BLaER1 treated with 17β-estradiol and CSF1 and Interleukin-3, amounts not matched to agents 10 nM and 100 nM (cell line): Measurements from ENCODE around the gene VRK3.

Source experiments
- H3K27ac ChIP-seq, 11 experiments: shearing (Covaris generic); formaldehyde crosslinking; 2 replicates each; pipeline ENCODE4 v1.8.1; 2022
- H3K27me3 ChIP-seq, 11 experiments: shearing (Covaris generic); formaldehyde crosslinking; 2 replicates each; pipeline ENCODE4 v1.8.1; 2022
- H3K36me3 ChIP-seq, 11 experiments: shearing (Covaris generic); formaldehyde crosslinking; 2 replicates each; pipeline ENCODE4 v1.8.1; 2022
- H3K4me1 ChIP-seq, 10 experiments: shearing (Covaris generic); formaldehyde crosslinking; 2 replicates each; pipeline ENCODE4 v1.8.1; 2022
- H3K4me2 ChIP-seq, 11 experiments: shearing (Covaris generic); formaldehyde crosslinking; 2 replicates each; pipeline ENCODE4 v1.8.1; 2022
- H3K4me3 ChIP-seq, 10 experiments: shearing (Covaris generic); formaldehyde crosslinking; 2 replicates each; pipeline ENCODE4 v1.8.1; 2022
- H3K9ac ChIP-seq, 11 experiments: shearing (Covaris generic); formaldehyde crosslinking; 2 replicates each; pipeline ENCODE4 v1.8.1; 2022
- H3K9me3 ChIP-seq, 11 experiments: shearing (Covaris generic); formaldehyde crosslinking; replicated peaks in 1 of 11; 2 replicates each; pipeline ENCODE4 v1.8.1; 2022
- H4K20me1 ChIP-seq, 11 experiments: shearing (Covaris generic); formaldehyde crosslinking; 2 replicates each; pipeline ENCODE4 v1.8.1; 2022
- Cebpa-rat ChIP-seq, 11 experiments: shearing (Covaris generic); IDR thresholded peaks; 2 replicates each; pipeline ENCODE4 v1.8.1; 2022

VRK3 gene

GRCh38 chr19:50003254-50003788 is 21.9 kb downstream of the VRK3 start:
- Histone ChIP-seq H3K9me3 (no peaks in the 10 kb centered on the region), H3K4me1 (peaks cover 25 to 52% (median 37%) of the 10 kb centered on the region in 10 experiments), H3K27ac (peak overlapping the region in 3 of 11 experiments; percentile 3 to 22 (median 4); a peak in 2 of 22 replicates), H3K9ac (no peak overlapping the region), H4K20me1 (peaks cover 48 to 98% (median 80%) of the 10 kb centered on the region in 11 experiments), H3K36me3 (peaks cover 91 to 99% (median 96%) of the 10 kb centered on the region in 11 experiments), H3K4me3 (no peak overlapping the region), H3K27me3 (no peaks in the 10 kb centered on the region), H3K4me2 (peak overlapping the region; percentile 57 to 92 (median 82))
- TF ChIP-seq Cebpa-rat (IDR thresholded peaks at IDR 0.05), result no peak

DNA sequence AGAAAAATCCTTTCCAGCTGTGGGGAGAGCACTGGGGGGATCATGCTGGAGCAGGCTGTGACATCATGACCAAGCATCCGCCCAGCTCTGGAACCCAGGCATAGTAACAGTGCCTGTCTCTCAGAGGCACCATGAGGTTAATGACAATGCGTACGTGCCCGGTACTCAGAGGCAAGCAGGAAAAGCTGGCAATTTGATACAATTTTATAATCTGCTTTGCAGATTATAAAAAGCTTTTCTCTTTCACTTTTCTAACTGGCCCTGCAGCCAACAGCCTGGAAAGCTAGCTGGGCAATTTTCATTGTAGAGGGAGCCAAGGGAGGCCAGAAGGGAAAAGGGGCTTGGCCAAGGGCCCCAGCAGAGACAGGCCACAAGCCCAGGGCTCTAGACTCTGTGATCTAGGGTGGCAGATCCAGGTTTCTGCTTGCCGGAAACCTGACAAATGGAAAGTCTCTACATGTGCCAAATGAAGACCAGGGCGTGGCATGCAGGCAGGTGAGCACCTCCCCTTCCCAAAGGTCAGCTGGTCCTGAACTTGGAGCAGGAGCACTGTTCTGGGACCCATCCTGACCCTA is 22.7 kb downstream of the VRK3 start:
- Histone ChIP-seq H3K9me3 (no peaks in the 10 kb centered on the region), H3K27ac (no peak overlapping the region), H3K9ac (no peak overlapping the region), H4K20me1 (peaks cover 47 to 97% (median 81%) of the 10 kb centered on the region in 11 experiments), H3K4me3 (no peak overlapping the region), H3K4me1 (peaks cover 25 to 52% (median 37%) of the 10 kb centered on the region in 10 experiments), H3K4me2 (no peak overlapping the region; a peak in 1 of 22 replicates), H3K27me3 (no peaks in the 10 kb centered on the region), H3K36me3 (peaks cover 91 to 99% (median 96%) of the 10 kb centered on the region in 11 experiments)
- no peak for TF ChIP-seq Cebpa-rat (IDR thresholded peaks at IDR 0.05)

- H3K36me3 ChIP-seq, result peaks cover 91 to 99% (median 96%) of the 10 kb centered on the region in 11 experiments
- H3K4me1 ChIP-seq, result peaks cover 25 to 52% (median 37%) of the 10 kb centered on the region in 10 experiments
- 0 out of 22 replicates have a peak overlapping the region, but pooled peaks of 2 of the 11 experiments have one; percentile 24 to 33 for H3K4me2 ChIP-seq
- H4K20me1 ChIP-seq, result peaks cover 50 to 96% (median 82%) of the 10 kb centered on the region in 11 experiments
- no peak overlapping the region for H3K27ac ChIP-seq
- H3K4me3 ChIP-seq, result no peak overlapping the region
- no peak overlapping the region for H3K9ac ChIP-seq
- no peaks in the 10 kb centered on the region for H3K27me3 ChIP-seq
- H3K9me3 ChIP-seq, result no peaks in the 10 kb centered on the region
- TF ChIP-seq Cebpa-rat (IDR thresholded peaks at IDR 0.05), result no peak
Measured at GRCh38 chr19:50001775-50002174, 23.4 kb downstream of the VRK3 start.

DNA sequence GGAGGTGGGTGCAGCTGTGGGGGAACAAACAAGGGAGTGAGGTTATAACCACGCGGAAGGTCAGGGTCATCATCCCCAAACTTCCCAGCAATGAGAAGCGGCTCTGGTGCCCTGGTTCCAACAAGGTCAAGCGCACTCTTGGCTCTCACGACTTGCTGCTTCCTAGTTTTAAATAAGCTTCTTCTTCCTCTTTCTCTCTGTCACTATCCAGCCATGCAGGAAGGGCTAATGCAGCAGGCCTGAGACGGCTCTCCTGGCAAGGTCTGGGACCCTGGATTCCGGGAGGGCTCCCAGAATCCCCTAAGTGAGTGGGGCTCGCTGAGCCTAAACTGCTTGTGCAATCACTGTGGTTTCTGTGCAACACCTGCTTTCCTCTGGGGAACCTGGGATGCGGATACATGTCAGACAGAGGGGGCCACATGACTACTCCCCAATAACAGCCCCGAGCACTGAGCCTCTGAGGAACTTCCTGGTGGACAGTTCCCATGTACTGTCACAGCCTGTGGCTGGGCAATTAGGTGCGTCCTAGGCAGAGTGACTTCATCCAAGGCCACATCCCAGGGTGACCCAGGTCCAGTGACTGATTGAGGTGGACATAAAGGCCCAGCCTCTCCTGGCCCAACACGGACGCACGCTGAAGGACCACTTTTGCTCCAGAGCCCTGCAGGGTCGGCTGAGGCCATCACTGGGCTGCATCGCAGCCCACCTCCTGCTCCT is 24.2 kb downstream of the VRK3 start:
- H3K36me3 ChIP-seq, result peaks cover 91 to 99% (median 96%) of the 10 kb centered on the region in 11 experiments
- H3K4me1 ChIP-seq, result peaks cover 25 to 52% (median 37%) of the 10 kb centered on the region in 10 experiments
- H4K20me1 ChIP-seq, result peaks cover 50 to 99% (median 82%) of the 10 kb centered on the region in 11 experiments
- no peaks in the 10 kb centered on the region for H3K9me3 ChIP-seq
- H3K4me3 ChIP-seq, result no peak overlapping the region
- 0 out of 22 replicates have a peak overlapping the region, but pooled peaks of 1 of the 11 experiments have one; percentile 3 for H3K9ac ChIP-seq
- no peak overlapping the region for H3K27ac ChIP-seq
- H3K27me3 ChIP-seq, result no peaks in the 10 kb centered on the region
- H3K4me2 ChIP-seq, result peak overlapping the region in 3 of 11 experiments; percentile 18 to 33 (median 24); a peak in 2 of 22 replicates
- no peak for TF ChIP-seq Cebpa-rat (IDR thresholded peaks at IDR 0.05)

- no peak for TF ChIP-seq Cebpa-rat (IDR thresholded peaks at IDR 0.05)
- Histone ChIP-seq H3K4me3 (no peak overlapping the region), H3K36me3 (peaks cover 89 to 99% (median 96%) of the 10 kb centered on the region in 11 experiments), H3K27me3 (no peaks in the 10 kb centered on the region), H3K4me1 (peaks cover 26 to 48% (median 36%) of the 10 kb centered on the region in 10 experiments), H3K27ac (no peak overlapping the region), H4K20me1 (peaks cover 43 to 99% (median 78%) of the 10 kb centered on the region in 11 experiments), H3K4me2 (peak overlapping the region in 3 of 11 experiments; percentile 18 to 33 (median 24); a peak in 2 of 22 replicates), H3K9ac (no peak overlapping the region), H3K9me3 (no peaks in the 10 kb centered on the region)
Measured at GRCh38 chr19:50000038-50000840, 24.9 kb downstream of the VRK3 start.

GRCh38 chr19:49999371-50000010 is 25.7 kb downstream of the VRK3 start:
- Histone ChIP-seq H4K20me1 (peaks cover 36 to 99% (median 78%) of the 10 kb centered on the region in 11 experiments), H3K4me3 (no peak overlapping the region), H3K27ac (no peak overlapping the region), H3K27me3 (no peaks in the 10 kb centered on the region), H3K9ac (no peak overlapping the region), H3K36me3 (peaks cover 89 to 99% (median 96%) of the 10 kb centered on the region in 11 experiments), H3K4me1 (peaks cover 26 to 48% (median 32%) of the 10 kb centered on the region in 10 experiments), H3K9me3 (no peaks in the 10 kb centered on the region), H3K4me2 (no peak overlapping the region)
- TF ChIP-seq Cebpa-rat (IDR thresholded peaks at IDR 0.05), result no peak

GRCh38 chr19:49997709-49998108 is 27.5 kb downstream of the VRK3 start:
- Histone ChIP-seq H4K20me1 (peaks cover 23 to 99% (median 71%) of the 10 kb centered on the region in 11 experiments), H3K27ac (no peak overlapping the region), H3K36me3 (peaks cover 95 to 100% (median 97%) of the 10 kb centered on the region in 11 experiments), H3K4me3 (no peak overlapping the region), H3K27me3 (no peaks in the 10 kb centered on the region), H3K9me3 (no peaks in the 10 kb centered on the region), H3K9ac (no peak overlapping the region), H3K4me2 (no peak overlapping the region), H3K4me1 (peaks cover 10 to 32% (median 16%) of the 10 kb centered on the region in 10 experiments; a peak in 19 of 20 replicates)
- no peak for TF ChIP-seq Cebpa-rat (IDR thresholded peaks at IDR 0.05)

GRCh38 chr19:49988433-49988832 is 36.7 kb downstream of the VRK3 start:
- no peak for TF ChIP-seq Cebpa-rat (IDR thresholded peaks at IDR 0.05)
- no peak overlapping the region for H3K9ac ChIP-seq
- no peak overlapping the region for H3K4me3 ChIP-seq
- H4K20me1 ChIP-seq, result peaks cover 45 to 97% (median 66%) of the 10 kb centered on the region in 11 experiments
- H3K27ac ChIP-seq, result no peak overlapping the region
- no peak overlapping the region for H3K4me2 ChIP-seq
- H3K27me3 ChIP-seq, result no peaks in the 10 kb centered on the region
- peaks cover 0 to 14% (median 6%) of the 10 kb centered on the region in 10 experiments; a peak in 10 of 20 replicates for H3K4me1 ChIP-seq
- peaks cover 57 to 89% (median 81%) of the 10 kb centered on the region in 11 experiments for H3K36me3 ChIP-seq
- no peaks in the 10 kb centered on the region for H3K9me3 ChIP-seq
